Fibroblast of skin of scalp (primary cell): Measurements from ENCODE around the gene CCR5AS.

ENCODE experiments used
- DNase-seq: peaks from one replicate; pipeline ENCODE4 v3.0.0-alpha.2; 2013

The CCR5AS gene

GRCh38 chr3:46375218-46375617 lies 31.6 kb downstream of the CCR5AS start:
- no peak for DNase-seq

GRCh38 chr3:46374755-46375154 lies 32.1 kb downstream of the CCR5AS start:
- no peak for DNase-seq

GRCh38 chr3:46372492-46373359 lies 34.1 kb downstream of the CCR5AS start:
- DNase-seq = peak; percentile 16

- no peak for DNase-seq
These were observed 35.1 kb downstream of the CCR5AS start for GRCh38 chr3:46371519-46372340.

- no peak for DNase-seq
These were observed 35.9 kb downstream of the CCR5AS start, which contains the start of gene CCR5 for GRCh38 chr3:46370839-46371518. Gene CCR5 (plus strand): TSS chr3:46370946. CDS start chr3:46372903, 1,957 bp downstream.

- no peak for DNase-seq
These were observed 37.2 kb downstream of the CCR5AS start for GRCh38 chr3:46369675-46370132.

- DNase-seq = no peak
These were observed 37.7 kb downstream of the CCR5AS start for GRCh38 chr3:46369151-46369550.

- no peak for DNase-seq
These were observed 38.3 kb downstream of the CCR5AS start for GRCh38 chr3:46368569-46368968.

- no peak for DNase-seq
These were observed 39.1 kb downstream of the CCR5AS start for GRCh38 chr3:46367811-46368210.

- DNase-seq = no peak
These were observed 40.9 kb downstream of the CCR5AS start for GRCh38 chr3:46365737-46366524.

- no peak for DNase-seq
These were observed 41.8 kb downstream of the CCR5AS start for GRCh38 chr3:46365041-46365440.

- DNase-seq = peak; percentile 75
These were observed 45.2 kb downstream of the CCR5AS start for GRCh38 chr3:46361408-46362283.

GRCh38 chr3:46360907-46361306 lies 46.0 kb downstream of the CCR5AS start:
- peak; percentile 45 for DNase-seq

- peak; percentile 53 for DNase-seq
These were observed 47.0 kb downstream of the CCR5AS start for GRCh38 chr3:46359733-46360493.

GRCh38 chr3:46358466-46358865 lies 48.4 kb downstream of the CCR5AS start:
- no peak for DNase-seq

GRCh38 chr3:46356909-46357308 lies 50.0 kb downstream of the CCR5AS start:
- DNase-seq = no peak

GRCh38 chr3:46356276-46356675 lies 50.6 kb downstream of the CCR5AS start:
- DNase-seq = no peak

- no peak for DNase-seq
These were observed 51.9 kb downstream of the CCR5AS start for GRCh38 chr3:46354984-46355383.

- DNase-seq = no peak
These were observed 52.4 kb downstream of the CCR5AS start for GRCh38 chr3:46354478-46354877.
